ENCODE results near the gene ANKRD23. TPM values are rescaled to one million over a fixed set of nuclear protein-coding genes. Genes with fewer than 3 reads are reported as not detected.

The ANKRD23 gene
- total and polyA plus RNA-seq, 2 of the 13 experiments (the other 11 are each of a cell fraction or from before 2014, with no cell fraction given) = 1.5 to 1.6 TPM

DNA sequence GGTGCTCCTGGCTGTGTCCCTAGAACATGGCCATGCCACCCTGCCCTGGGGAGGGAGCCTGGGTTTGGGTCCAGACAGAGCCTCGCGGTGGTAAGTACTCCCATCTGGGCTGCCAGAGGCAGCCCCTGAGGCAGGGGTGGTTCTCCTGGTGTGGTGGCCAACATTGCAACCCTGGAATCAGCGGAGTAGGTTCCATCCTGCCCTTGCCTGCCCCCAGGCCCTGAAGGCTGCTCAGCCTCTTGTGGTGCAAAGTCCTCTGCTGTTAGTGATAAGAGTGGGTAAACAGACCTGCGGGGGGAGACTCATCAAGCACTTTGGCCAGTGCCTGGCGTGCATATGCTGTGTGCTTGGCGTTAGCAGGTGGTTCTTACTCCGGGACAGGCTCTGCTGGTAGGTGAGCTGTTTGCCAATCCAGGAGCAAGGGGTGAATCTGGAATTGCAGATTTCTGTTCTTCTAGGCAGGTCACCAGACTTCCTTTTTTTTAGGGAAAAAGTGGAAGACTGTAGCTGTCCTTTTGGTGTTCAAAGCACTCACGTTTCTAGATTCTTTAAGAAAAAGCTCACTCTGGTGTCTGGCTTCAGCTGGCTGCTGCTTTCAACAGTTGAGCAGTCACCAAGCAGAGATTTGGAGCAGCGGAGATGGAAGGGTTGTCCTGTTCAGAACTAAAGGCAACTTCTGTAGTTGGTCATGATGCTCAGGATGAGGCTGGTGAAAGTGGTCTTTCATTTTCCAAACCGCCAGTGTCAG is 24.5 kb downstream of the ANKRD23 start (continued):
- TF ChIP-seq SP4 (CRISPR knock-in tag; IDR thresholded peaks at IDR 0.05) (0 out of 2 replicates have a peak, but pooled peaks have one; percentile 81), EEA1 (CRISPR knock-in tag; IDR thresholded peaks at IDR 0.05; ENCODE audit: borderline replicate concordance) (no peak), KDM2A (CRISPR knock-in tag; IDR thresholded peaks at IDR 0.05; ENCODE audit: borderline replicate concordance, low read depth) (peak; percentile 89), PTBP1 (IDR thresholded peaks at IDR 0.05; ENCODE audit: low read depth, low read length, poor library complexity, severe bottlenecking) (no peak), ZNF543 (CRISPR knock-in tag; IDR thresholded peaks at IDR 0.05) (peak; percentile 96), ZNF44 (CRISPR knock-in tag; IDR thresholded peaks at IDR 0.05) (no peak), POLR2A (IDR thresholded peaks at IDR 0.05; ENCODE audit: insufficient read depth in 1 of 2, low read depth in 2 of 2, low read length in 2 of 2) (peak in 1 of 2 experiments; percentile 53; a peak in 2 of 4 replicates), RBFOX2 (IDR thresholded peaks at IDR 0.05; ENCODE audit: low read depth, low read length) (no peak), FLYWCH1 (CRISPR knock-in tag; IDR thresholded peaks at IDR 0.05) (no peak), ZNF432 (CRISPR knock-in tag; IDR thresholded peaks at IDR 0.05; ENCODE audit: borderline replicate concordance) (no peak), DNMT3B (CRISPR knock-in tag; conservative IDR thresholded peaks at IDR 0.05) (peak; percentile 94; the same call in 1 of the 2 replicates), ZFP1 (CRISPR knock-in tag; IDR thresholded peaks at IDR 0.05) (peak; percentile 86; the same call in 1 of the 2 replicates), ZNF367 (CRISPR knock-in tag; IDR thresholded peaks at IDR 0.05; ENCODE audit: borderline replicate concordance) (no peak), STAT5B (CRISPR knock-in tag; IDR thresholded peaks at IDR 0.05) (peak; percentile 65; the same call in 1 of the 2 replicates), SIX1 (CRISPR knock-in tag; IDR thresholded peaks at IDR 0.05; ENCODE audit: borderline replicate concordance) (peak; percentile 71; the same call in 1 of the 2 replicates)
- TF ChIP-seq, protein P1, sequence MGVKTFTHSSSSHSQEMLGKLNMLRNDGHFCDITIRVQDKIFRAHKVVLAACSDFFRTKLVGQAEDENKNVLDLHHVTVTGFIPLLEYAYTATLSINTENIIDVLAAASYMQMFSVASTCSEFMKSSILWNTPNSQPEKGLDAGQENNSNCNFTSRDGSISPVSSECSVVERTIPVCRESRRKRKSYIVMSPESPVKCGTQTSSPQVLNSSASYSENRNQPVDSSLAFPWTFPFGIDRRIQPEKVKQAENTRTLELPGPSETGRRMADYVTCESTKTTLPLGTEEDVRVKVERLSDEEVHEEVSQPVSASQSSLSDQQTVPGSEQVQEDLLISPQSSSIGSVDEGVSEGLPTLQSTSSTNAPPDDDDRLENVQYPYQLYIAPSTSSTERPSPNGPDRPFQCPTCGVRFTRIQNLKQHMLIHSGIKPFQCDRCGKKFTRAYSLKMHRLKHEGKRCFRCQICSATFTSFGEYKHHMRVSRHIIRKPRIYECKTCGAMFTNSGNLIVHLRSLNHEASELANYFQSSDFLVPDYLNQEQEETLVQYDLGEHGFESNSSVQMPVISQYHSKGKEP (CRISPR knock-in tag; IDR thresholded peaks at IDR 0.05) = no peak
- TF ChIP-seq, protein P2, sequence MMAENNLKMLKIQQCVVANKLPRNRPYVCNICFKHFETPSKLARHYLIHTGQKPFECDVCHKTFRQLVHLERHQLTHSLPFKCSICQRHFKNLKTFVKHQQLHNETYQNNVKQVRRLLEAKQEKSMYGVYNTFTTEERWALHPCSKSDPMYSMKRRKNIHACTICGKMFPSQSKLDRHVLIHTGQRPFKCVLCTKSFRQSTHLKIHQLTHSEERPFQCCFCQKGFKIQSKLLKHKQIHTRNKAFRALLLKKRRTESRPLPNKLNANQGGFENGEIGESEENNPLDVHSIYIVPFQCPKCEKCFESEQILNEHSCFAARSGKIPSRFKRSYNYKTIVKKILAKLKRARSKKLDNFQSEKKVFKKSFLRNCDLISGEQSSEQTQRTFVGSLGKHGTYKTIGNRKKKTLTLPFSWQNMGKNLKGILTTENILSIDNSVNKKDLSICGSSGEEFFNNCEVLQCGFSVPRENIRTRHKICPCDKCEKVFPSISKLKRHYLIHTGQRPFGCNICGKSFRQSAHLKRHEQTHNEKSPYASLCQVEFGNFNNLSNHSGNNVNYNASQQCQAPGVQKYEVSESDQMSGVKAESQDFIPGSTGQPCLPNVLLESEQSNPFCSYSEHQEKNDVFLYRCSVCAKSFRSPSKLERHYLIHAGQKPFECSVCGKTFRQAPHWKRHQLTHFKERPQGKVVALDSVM (CRISPR knock-in tag; IDR thresholded peaks at IDR 0.05) = peak; percentile 87
- TF ChIP-seq, protein P3, sequence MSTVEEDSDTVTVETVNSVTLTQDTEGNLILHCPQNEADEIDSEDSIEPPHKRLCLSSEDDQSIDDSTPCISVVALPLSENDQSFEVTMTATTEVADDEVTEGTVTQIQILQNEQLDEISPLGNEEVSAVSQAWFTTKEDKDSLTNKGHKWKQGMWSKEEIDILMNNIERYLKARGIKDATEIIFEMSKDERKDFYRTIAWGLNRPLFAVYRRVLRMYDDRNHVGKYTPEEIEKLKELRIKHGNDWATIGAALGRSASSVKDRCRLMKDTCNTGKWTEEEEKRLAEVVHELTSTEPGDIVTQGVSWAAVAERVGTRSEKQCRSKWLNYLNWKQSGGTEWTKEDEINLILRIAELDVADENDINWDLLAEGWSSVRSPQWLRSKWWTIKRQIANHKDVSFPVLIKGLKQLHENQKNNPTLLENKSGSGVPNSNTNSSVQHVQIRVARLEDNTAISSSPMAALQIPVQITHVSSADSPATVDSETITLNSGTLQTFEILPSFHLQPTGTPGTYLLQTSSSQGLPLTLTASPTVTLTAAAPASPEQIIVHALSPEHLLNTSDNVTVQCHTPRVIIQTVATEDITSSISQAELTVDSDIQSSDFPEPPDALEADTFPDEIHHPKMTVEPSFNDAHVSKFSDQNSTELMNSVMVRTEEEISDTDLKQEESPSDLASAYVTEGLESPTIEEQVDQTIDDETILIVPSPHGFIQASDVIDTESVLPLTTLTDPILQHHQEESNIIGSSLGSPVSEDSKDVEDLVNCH (CRISPR knock-in tag; IDR thresholded peaks at IDR 0.05) = no peak
- TF ChIP-seq, protein P4, sequence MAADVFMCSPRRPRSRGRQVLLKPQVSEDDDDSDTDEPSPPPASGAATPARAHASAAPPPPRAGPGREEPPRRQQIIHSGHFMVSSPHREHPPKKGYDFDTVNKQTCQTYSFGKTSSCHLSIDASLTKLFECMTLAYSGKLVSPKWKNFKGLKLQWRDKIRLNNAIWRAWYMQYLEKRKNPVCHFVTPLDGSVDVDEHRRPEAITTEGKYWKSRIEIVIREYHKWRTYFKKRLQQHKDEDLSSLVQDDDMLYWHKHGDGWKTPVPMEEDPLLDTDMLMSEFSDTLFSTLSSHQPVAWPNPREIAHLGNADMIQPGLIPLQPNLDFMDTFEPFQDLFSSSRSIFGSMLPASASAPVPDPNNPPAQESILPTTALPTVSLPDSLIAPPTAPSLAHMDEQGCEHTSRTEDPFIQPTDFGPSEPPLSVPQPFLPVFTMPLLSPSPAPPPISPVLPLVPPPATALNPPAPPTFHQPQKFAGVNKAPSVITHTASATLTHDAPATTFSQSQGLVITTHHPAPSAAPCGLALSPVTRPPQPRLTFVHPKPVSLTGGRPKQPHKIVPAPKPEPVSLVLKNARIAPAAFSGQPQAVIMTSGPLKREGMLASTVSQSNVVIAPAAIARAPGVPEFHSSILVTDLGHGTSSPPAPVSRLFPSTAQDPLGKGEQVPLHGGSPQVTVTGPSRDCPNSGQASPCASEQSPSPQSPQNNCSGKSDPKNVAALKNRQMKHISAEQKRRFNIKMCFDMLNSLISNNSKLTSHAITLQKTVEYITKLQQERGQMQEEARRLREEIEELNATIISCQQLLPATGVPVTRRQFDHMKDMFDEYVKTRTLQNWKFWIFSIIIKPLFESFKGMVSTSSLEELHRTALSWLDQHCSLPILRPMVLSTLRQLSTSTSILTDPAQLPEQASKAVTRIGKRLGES (CRISPR knock-in tag; IDR thresholded peaks at IDR 0.05; ENCODE audit: borderline replicate concordance) = peak; percentile 76; the same call in 1 of the 2 replicates
- TF ChIP-seq, protein P5, sequence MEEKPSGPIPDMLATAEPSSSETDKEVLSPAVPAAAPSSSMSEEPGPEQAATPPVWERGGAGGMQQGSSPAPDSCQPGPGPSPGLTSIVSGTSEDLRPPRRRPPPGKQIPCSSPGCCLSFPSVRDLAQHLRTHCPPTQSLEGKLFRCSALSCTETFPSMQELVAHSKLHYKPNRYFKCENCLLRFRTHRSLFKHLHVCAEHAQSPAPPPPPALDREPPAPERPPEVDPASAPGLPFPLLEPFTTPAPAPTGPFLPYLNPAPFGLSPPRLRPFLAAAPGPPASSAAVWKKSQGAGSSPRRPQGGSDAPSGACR (CRISPR knock-in tag; IDR thresholded peaks at IDR 0.05) = peak; percentile 97

All from HepG2 (cell line).